ENCODE measurements around the gene FAM124A. TPM values are rescaled to one million over a fixed set of nuclear protein-coding genes. Genes with fewer than 3 reads are reported as not detected.

The FAM124A gene
- total RNA-seq, 6 experiments from 2014 or later = not detected

- Mint-ChIP-seq H3K4me1 (ENCODE audit: low read depth) (peaks cover 2% of the 10 kb centered on the region; the same call in 1 of the 2 replicates), H3K27ac (no peak overlapping the region), H3K36me3 (ENCODE audit: low read depth) (no peaks in the 10 kb centered on the region), H3K27me3 (ENCODE audit: insufficient read depth) (peaks cover 20% of the 10 kb centered on the region), H3K9me3 (no peaks in the 10 kb centered on the region), H3K4me3 (no peak overlapping the region)
- no peak for DNase-seq
- TF ChIP-seq CTCF (IDR thresholded peaks at IDR 0.05) = no peak
These were observed 75.4 kb downstream of the FAM124A start for GRCh38 chr13:51297556-51297955.

DNA sequence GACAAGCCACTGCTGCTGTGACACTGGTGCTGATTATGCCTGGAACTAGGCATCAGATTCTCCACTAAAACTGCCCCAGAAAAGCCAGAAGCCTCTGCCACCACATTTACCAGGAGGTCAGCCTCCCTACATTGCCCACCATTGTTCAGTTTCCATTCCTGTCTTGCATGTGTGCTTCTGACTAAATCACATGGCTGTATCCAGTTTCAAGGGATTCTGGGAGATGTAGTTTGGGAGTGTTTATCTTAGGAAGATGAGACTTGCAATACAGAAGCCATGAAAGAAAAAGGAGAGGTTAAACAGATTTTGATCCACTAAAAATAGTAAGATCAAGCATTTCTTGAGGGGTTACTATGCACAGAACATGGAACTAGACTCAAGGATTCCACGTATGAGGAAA, 76.6 kb downstream of the FAM124A start:
- Mint-ChIP-seq H3K36me3 (ENCODE audit: low read depth) (no peaks in the 10 kb centered on the region), H3K27me3 (ENCODE audit: insufficient read depth) (peaks cover 23% of the 10 kb centered on the region), H3K9me3 (no peaks in the 10 kb centered on the region), H3K4me3 (no peak overlapping the region), H3K4me1 (ENCODE audit: low read depth) (no peaks in the 10 kb centered on the region), H3K27ac (no peak overlapping the region)
- TF ChIP-seq CTCF (IDR thresholded peaks at IDR 0.05) = no peak
- DNase-seq = no peak

GRCh38 chr13:51303063-51303552, 80.9 kb downstream of the FAM124A start:
- no peak for TF ChIP-seq CTCF (IDR thresholded peaks at IDR 0.05)
- H3K4me1 Mint-ChIP-seq (ENCODE audit: low read depth) = peaks cover 7% of the 10 kb centered on the region; the same call in 1 of the 2 replicates
- DNase-seq = no peak
- H3K27me3 Mint-ChIP-seq (ENCODE audit: insufficient read depth) = peaks cover 18% of the 10 kb centered on the region
- H3K4me3 Mint-ChIP-seq = no peak overlapping the region
- H3K36me3 Mint-ChIP-seq (ENCODE audit: low read depth) = no peaks in the 10 kb centered on the region
- no peaks in the 10 kb centered on the region for H3K9me3 Mint-ChIP-seq
- H3K27ac Mint-ChIP-seq = no peak overlapping the region

DNA sequence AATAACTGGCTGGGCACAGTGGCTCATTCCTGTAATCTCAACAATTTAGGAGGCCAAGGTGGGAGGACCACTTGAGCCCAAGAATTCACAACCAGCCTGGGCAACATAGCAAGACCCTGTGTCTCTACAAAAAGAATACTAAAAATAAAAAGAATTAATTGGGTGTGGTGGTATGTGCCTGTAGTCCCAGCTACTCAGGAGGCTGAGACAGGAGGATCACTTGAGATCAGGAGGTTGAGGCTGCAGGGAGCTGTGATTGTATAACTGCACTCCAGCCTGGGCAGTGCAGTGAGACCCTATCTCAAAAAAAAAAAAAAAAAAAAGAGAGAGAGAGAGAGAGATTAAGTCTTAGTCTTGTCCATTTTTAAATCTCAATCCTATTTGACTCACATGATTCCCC, 81.7 kb downstream of the FAM124A start:
- no peaks in the 10 kb centered on the region for H3K36me3 Mint-ChIP-seq (ENCODE audit: low read depth)
- peaks cover 7% of the 10 kb centered on the region; the same call in 1 of the 2 replicates for H3K4me1 Mint-ChIP-seq (ENCODE audit: low read depth)
- H3K27ac Mint-ChIP-seq = no peak overlapping the region
- H3K4me3 Mint-ChIP-seq = no peak overlapping the region
- no peak for TF ChIP-seq CTCF (IDR thresholded peaks at IDR 0.05)
- peaks cover 18% of the 10 kb centered on the region for H3K27me3 Mint-ChIP-seq (ENCODE audit: insufficient read depth)
- no peak for DNase-seq
- H3K9me3 Mint-ChIP-seq = no peaks in the 10 kb centered on the region

GRCh38 chr13:51305271-51305967, 83.2 kb downstream of the FAM124A start:
- Mint-ChIP-seq H3K9me3 (no peaks in the 10 kb centered on the region), H3K36me3 (ENCODE audit: low read depth) (no peaks in the 10 kb centered on the region), H3K4me3 (no peak overlapping the region), H3K27ac (no peak overlapping the region), H3K27me3 (ENCODE audit: insufficient read depth) (peaks cover 14% of the 10 kb centered on the region), H3K4me1 (ENCODE audit: low read depth) (peaks cover 7% of the 10 kb centered on the region; the same call in 1 of the 2 replicates)
- DNase-seq = no peak
- no peak for TF ChIP-seq CTCF (IDR thresholded peaks at IDR 0.05)

All from HFFc6 (cell line).